Vagina (tissue), 2 donors: ENCODE measurements around the gene AP2M1. TPM values are rescaled to one million over a fixed set of nuclear protein-coding genes. Genes with fewer than 3 reads are reported as not detected.
A peak's percentile ranks its signal among the peaks of the same experiment; 100 is the strongest.

Experiments
- DNase-seq, 2 donors: peaks; one replicate each; pipeline ENCODE4 v3.0.0-alpha.2; 2017; ENCODE audit errors: extremely low spot score in 2 of 2
- H3K27ac ChIP-seq: fragments of 200-600 bp; sonication (generic); one replicate; pipeline ENCODE4 v1.5.1; 2019
- H3K27me3 ChIP-seq: fragments of 200-600 bp; sonication (generic); one replicate; pipeline ENCODE4 v1.5.1; 2019
- H3K36me3 ChIP-seq, 2 donors: fragments of 200-600 bp; sonication (generic); one replicate each; pipeline ENCODE4 v1.5.1; 2017 to 2019
- H3K4me1 ChIP-seq: fragments of 200-600 bp; sonication (generic); one replicate; pipeline ENCODE4 v1.5.1; 2019
- H3K4me3 ChIP-seq, 2 donors: fragments of 200-600 bp; sonication (generic); 1 replicate in 1 of 2; 2 replicates in 1 of 2; pipeline ENCODE4 v1.5.1; 2016 to 2019
- H3K9me3 ChIP-seq: fragments of 200-600 bp; sonication (generic); one replicate; pipeline ENCODE4 v1.5.1; 2019
- CTCF ChIP-seq, 3 experiments: fragments of 450-650 bp in 2 of 3; fragments of 200-600 bp in 1 of 3; sonication (generic) in 1 of 3; IDR thresholded peaks; one replicate each; pipeline ENCODE4 v1.5.1; 2017 to 2019; ENCODE audit warnings: antibody characterized with exemption in 3 of 3, mild to moderate bottlenecking in 2 of 3, moderate library complexity in 2 of 3
- POLR2A ChIP-seq, 2 donors: fragments of 450-650 bp; IDR thresholded peaks; one replicate each; pipeline ENCODE4 v1.6.1; 2017; ENCODE audit warnings: antibody characterized with exemption in 2 of 2, mild to moderate bottlenecking in 2 of 2, moderate library complexity in 2 of 2
- POLR2AphosphoS5 ChIP-seq, 2 donors: sonication (generic); formaldehyde crosslinking; IDR thresholded peaks; one replicate each; pipeline ENCODE4 v1.9.0; 2017; ENCODE audit warnings: antibody characterized with exemption in 2 of 2, mild to moderate bottlenecking in 2 of 2, low read depth in 1 of 2; ENCODE audit not compliant: insufficient read depth in 1 of 2
- intact Hi-C: fragments of 100-400 bp; cut with DNase I; formaldehyde crosslinking; loops from one replicate; pipeline ENCODE4 v1.15.1; 2023
- total RNA-seq: library from RNA; depleted of rRNA; stranded (reverse); fragments of >200 nt; gene quantifications from one replicate; pipeline ENCODE4 v1.2.3, GENCODE V29; 2016

AP2M1 gene
- total RNA-seq, 1 donor from 2014 or later: 223 TPM

DNA sequence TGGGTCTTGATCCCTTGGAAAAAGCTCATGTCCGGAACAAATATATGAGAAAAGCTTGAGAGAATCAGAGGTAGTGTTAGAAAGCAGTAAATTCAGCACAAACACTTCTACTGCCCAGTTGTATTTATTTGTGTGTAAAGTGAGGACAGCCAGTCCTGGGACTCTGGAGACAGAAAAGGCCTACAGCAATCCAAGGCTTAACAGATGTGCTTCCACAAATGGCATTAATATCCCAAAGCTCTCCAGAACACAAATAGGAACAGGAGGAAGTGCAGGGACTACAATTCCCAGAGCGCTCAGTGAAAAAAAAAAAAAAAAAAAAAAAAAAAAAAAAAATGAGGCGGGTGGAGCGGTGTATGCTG, 390 bp upstream of the AP2M1 start:
- H3K4me3 ChIP-seq: peak overlapping the region in 1 of 2 donors; percentile 78
- no peaks in the 10 kb centered on the region for H3K9me3 ChIP-seq
- no peaks in the 10 kb centered on the region for H3K27me3 ChIP-seq
- H3K4me1 ChIP-seq: peaks cover 33% of the 10 kb centered on the region
- TF ChIP-seq POLR2A (IDR thresholded peaks at IDR 0.05) (no peak), CTCF (IDR thresholded peaks at IDR 0.05) (no peak), POLR2AphosphoS5 (IDR thresholded peaks at IDR 0.05; ENCODE audit: insufficient read depth in 1 of 2, low read depth in 1 of 2) (no peak)
- peaks cover 0 to 54% of the 10 kb centered on the region in 2 donors for H3K36me3 ChIP-seq
- H3K27ac ChIP-seq: peak overlapping the region; percentile 53
- intact Hi-C loops: no loop called here
- DNase-seq: no peak

DNA sequence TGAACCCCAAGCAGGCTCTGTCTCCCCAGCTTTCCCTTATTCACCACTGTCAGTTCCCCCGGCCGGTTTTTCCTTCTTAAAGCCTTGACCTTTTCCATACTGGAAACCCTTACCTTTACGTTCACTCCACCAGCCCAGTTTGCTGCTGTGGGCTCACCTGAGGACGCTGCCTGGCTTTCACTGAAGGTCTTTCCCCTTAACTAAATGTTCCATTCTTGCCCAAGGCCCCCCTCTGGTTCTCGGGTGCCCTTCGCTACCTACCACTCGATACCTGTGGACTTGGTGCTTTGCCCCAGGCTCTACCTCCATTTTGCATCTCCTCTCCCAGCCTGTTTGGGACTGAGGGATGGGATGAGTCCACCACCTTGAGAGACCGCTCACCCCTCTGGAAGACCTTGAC, 851 bp downstream of the AP2M1 start:
- Histone ChIP-seq H3K9me3 (no peaks in the 10 kb centered on the region), H3K36me3 (peaks cover 0 to 55% of the 10 kb centered on the region in 2 donors), H3K4me3 (peak overlapping the region; percentile 78 to 98), H3K4me1 (peaks cover 33% of the 10 kb centered on the region), H3K27ac (peak overlapping the region; percentile 94), H3K27me3 (no peaks in the 10 kb centered on the region)
- intact Hi-C loops: no loop called here
- DNase-seq: no peak
- TF ChIP-seq POLR2A (IDR thresholded peaks at IDR 0.05) (no peak), CTCF (IDR thresholded peaks at IDR 0.05) (no peak), POLR2AphosphoS5 (IDR thresholded peaks at IDR 0.05; ENCODE audit: insufficient read depth in 1 of 2, low read depth in 1 of 2) (no peak)

GRCh38 chr3:184175981-184176376, 1.3 kb downstream of the AP2M1 start:
- Histone ChIP-seq H3K4me3 (peak overlapping the region; percentile 78 to 98), H3K27me3 (no peaks in the 10 kb centered on the region), H3K9me3 (no peaks in the 10 kb centered on the region), H3K4me1 (peaks cover 33% of the 10 kb centered on the region), H3K36me3 (peaks cover 0 to 55% of the 10 kb centered on the region in 2 donors), H3K27ac (peak overlapping the region; percentile 94)
- TF ChIP-seq POLR2A (IDR thresholded peaks at IDR 0.05): no peak
- no peak for TF ChIP-seq POLR2AphosphoS5 (IDR thresholded peaks at IDR 0.05; ENCODE audit: insufficient read depth in 1 of 2, low read depth in 1 of 2)
- no peak for TF ChIP-seq CTCF (IDR thresholded peaks at IDR 0.05)
- no peak for DNase-seq
- intact Hi-C loops: no loop called here

GRCh38 chr3:184176377-184177330, 2.0 kb downstream of the AP2M1 start:
- H3K4me1 ChIP-seq: peaks cover 33% of the 10 kb centered on the region
- DNase-seq: no peak
- peak overlapping the region; percentile 78 to 98 for H3K4me3 ChIP-seq
- intact Hi-C loops: no loop called here
- H3K27me3 ChIP-seq: no peaks in the 10 kb centered on the region
- peaks cover 0 to 55% of the 10 kb centered on the region in 2 donors for H3K36me3 ChIP-seq
- H3K9me3 ChIP-seq: no peaks in the 10 kb centered on the region
- peak overlapping the region; percentile 94 for H3K27ac ChIP-seq
- TF ChIP-seq CTCF (IDR thresholded peaks at IDR 0.05): no peak
- peak in 1 of 2 donors; percentile 71 for TF ChIP-seq POLR2AphosphoS5 (IDR thresholded peaks at IDR 0.05; ENCODE audit: insufficient read depth in 1 of 2, low read depth in 1 of 2)

- TF ChIP-seq CTCF (IDR thresholded peaks at IDR 0.05): no peak
- TF ChIP-seq POLR2AphosphoS5 (IDR thresholded peaks at IDR 0.05; ENCODE audit: insufficient read depth in 1 of 2, low read depth in 1 of 2): no peak
- TF ChIP-seq POLR2A (IDR thresholded peaks at IDR 0.05): no peak
- H3K27me3 ChIP-seq: no peaks in the 10 kb centered on the region
- H3K36me3 ChIP-seq: peaks cover 0 to 55% of the 10 kb centered on the region in 2 donors
- intact Hi-C loops: no loop called here
- peak overlapping the region in 1 of 2 donors; percentile 98 for H3K4me3 ChIP-seq
- no peak for DNase-seq
- H3K27ac ChIP-seq: peak overlapping the region; percentile 94
- peaks cover 33% of the 10 kb centered on the region for H3K4me1 ChIP-seq
- H3K9me3 ChIP-seq: no peaks in the 10 kb centered on the region
Measured at GRCh38 chr3:184177331-184177731, 2.7 kb downstream of the AP2M1 start.
